GM23338 (cell line): Measurements from ENCODE around the gene UBAP2.

Experiments
- CREB1 ChIP-seq: fragments of 250-450 bp; sonication (Bioruptor Pico); IDR thresholded peaks from 2 replicates; pipeline ENCODE4 v1.5.0; 2020; ENCODE audit warnings: low read depth, mild to moderate bottlenecking, moderate library complexity
- EZH2 ChIP-seq: fragments of 200-600 bp; sonication (generic); IDR thresholded peaks from one replicate; pipeline ENCODE4 v1.8.0; 2017; ENCODE audit warnings: antibody characterized with exemption, mild to moderate bottlenecking, low read depth; ENCODE audit not compliant: unreplicated experiment
- NANOG ChIP-seq: IDR thresholded peaks from 2 replicates; pipeline ENCODE4 v1.6.1; 2016; ENCODE audit warnings: antibody characterized with exemption, borderline replicate concordance
- POLR2AphosphoS5 ChIP-seq: IDR thresholded peaks from 2 replicates; pipeline ENCODE4 v1.6.1; 2016; ENCODE audit warnings: antibody characterized with exemption, low read depth
- TF ChIP-seq, protein P1 (sequence below), 2 experiments: fragments of 200-600 bp in 1 of 2; sonication (generic) in 1 of 2; conservative IDR thresholded peaks; 2 replicates each; pipeline versions ENCODE4 v1.5.1 to v1.6.1; 2016 to 2017; ENCODE audit warnings: antibody characterized with exemption in 2 of 2, low read depth in 2 of 2, mild to moderate bottlenecking in 2 of 2, moderate library complexity in 1 of 2
- TF ChIP-seq, protein P2 (sequence below): IDR thresholded peaks from one replicate; pipeline ENCODE4 v1.6.1; 2018; ENCODE audit warnings: antibody characterized with exemption; ENCODE audit not compliant: unreplicated experiment

DNA sequence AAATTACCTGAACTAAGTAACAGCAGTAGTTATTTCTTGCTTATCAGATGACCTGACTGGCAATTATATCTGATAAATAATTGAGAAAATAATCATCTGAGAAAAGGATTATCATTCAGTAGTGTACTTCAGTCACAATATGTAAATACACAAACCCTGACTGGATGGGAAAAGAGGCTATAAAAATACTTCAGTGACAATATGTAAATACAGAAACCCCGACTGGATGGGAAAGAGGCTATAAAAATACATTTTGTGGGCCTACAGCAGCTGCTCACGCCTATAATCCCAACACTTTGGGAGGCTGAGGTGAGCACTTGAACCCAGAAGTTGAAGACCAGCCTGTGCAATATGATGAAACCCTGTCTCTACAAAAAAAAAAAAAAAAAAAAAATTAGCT, 11.1 kb downstream of the UBAP2 start:
- TF ChIP-seq, protein P1, sequence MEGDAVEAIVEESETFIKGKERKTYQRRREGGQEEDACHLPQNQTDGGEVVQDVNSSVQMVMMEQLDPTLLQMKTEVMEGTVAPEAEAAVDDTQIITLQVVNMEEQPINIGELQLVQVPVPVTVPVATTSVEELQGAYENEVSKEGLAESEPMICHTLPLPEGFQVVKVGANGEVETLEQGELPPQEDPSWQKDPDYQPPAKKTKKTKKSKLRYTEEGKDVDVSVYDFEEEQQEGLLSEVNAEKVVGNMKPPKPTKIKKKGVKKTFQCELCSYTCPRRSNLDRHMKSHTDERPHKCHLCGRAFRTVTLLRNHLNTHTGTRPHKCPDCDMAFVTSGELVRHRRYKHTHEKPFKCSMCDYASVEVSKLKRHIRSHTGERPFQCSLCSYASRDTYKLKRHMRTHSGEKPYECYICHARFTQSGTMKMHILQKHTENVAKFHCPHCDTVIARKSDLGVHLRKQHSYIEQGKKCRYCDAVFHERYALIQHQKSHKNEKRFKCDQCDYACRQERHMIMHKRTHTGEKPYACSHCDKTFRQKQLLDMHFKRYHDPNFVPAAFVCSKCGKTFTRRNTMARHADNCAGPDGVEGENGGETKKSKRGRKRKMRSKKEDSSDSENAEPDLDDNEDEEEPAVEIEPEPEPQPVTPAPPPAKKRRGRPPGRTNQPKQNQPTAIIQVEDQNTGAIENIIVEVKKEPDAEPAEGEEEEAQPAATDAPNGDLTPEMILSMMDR (conservative IDR thresholded peaks at IDR 0.05; ENCODE audit: low read depth in 2 of 2): no peak
- TF ChIP-seq POLR2AphosphoS5 (no peak), EZH2 (no peak), CREB1 (CRISPR knock-in tag) (no peak), NANOG (no peak)
- TF ChIP-seq, protein P2, sequence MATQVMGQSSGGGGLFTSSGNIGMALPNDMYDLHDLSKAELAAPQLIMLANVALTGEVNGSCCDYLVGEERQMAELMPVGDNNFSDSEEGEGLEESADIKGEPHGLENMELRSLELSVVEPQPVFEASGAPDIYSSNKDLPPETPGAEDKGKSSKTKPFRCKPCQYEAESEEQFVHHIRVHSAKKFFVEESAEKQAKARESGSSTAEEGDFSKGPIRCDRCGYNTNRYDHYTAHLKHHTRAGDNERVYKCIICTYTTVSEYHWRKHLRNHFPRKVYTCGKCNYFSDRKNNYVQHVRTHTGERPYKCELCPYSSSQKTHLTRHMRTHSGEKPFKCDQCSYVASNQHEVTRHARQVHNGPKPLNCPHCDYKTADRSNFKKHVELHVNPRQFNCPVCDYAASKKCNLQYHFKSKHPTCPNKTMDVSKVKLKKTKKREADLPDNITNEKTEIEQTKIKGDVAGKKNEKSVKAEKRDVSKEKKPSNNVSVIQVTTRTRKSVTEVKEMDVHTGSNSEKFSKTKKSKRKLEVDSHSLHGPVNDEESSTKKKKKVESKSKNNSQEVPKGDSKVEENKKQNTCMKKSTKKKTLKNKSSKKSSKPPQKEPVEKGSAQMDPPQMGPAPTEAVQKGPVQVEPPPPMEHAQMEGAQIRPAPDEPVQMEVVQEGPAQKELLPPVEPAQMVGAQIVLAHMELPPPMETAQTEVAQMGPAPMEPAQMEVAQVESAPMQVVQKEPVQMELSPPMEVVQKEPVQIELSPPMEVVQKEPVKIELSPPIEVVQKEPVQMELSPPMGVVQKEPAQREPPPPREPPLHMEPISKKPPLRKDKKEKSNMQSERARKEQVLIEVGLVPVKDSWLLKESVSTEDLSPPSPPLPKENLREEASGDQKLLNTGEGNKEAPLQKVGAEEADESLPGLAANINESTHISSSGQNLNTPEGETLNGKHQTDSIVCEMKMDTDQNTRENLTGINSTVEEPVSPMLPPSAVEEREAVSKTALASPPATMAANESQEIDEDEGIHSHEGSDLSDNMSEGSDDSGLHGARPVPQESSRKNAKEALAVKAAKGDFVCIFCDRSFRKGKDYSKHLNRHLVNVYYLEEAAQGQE: no peak
